A549 (cell line): ENCODE data around the gene KRT71. TPM values are rescaled to one million over a fixed set of nuclear protein-coding genes. Genes with fewer than 3 reads are reported as not detected.

ENCODE experiments used
- ATAC-seq, 2 experiments: fragments of 200-7000 bp in 1 of 2; fragments of >200 bp in 1 of 2; cut with Nextera tagmentation in 1 of 2; cut with Tn5 transposase in 1 of 2; 3 replicates each; pipeline versions ENCODE4 v1.8.0 to v1.9.1; 2018 to 2020; ENCODE audit warnings: mild to moderate bottlenecking in 1 of 2, moderate library complexity in 1 of 2
- CTCF ChIA-PET: fragments of 300-600 bp; sonication (Branson Sonifier 250); formaldehyde crosslinking; extraction: SDS; loops from one replicate; lab custom pipeline; 2021; ENCODE audit warnings: antibody characterized with exemption, inconsistent platforms; lab: Yijun Ruan, JAX
- POLR2A ChIA-PET: fragments of 350-600 bp; formaldehyde crosslinking; extraction: SDS; loops from one replicate; lab custom pipeline; 2021; ENCODE audit warnings: antibody characterized with exemption, inconsistent platforms; lab: Yijun Ruan, JAX
- DNase-seq, 2 experiments: peaks; one replicate each; pipeline versions ENCODE4 v3.0.0 to v3.0.0-alpha.2; 2011 to 2016; ENCODE audit warnings: low read depth in 1 of 2, low spot score in 1 of 2
- FAIRE-seq: peaks from 2 replicates; lab custom pipeline; 2011; peaks lifted over from hg19 to GRCh38; lab: Jason Lieb, UNC
- H3K27ac ChIP-seq, 2 experiments: fragments of >200 bp; sonication (Bioruptor Twin); formaldehyde crosslinking; 3 replicates each; pipeline ENCODE4 v1.5.1; 2016 to 2017
- H3K4me1 ChIP-seq: fragments of >200 bp; sonication (Bioruptor Twin); formaldehyde crosslinking; 3 replicates; pipeline ENCODE4 v1.6.1; 2016
- H3K4me2 ChIP-seq: fragments of >200 bp; sonication (Bioruptor Twin); formaldehyde crosslinking; 3 replicates; pipeline ENCODE4 v1.6.1; 2016
- H3K4me3 ChIP-seq: fragments of >200 bp; sonication (Bioruptor Twin); formaldehyde crosslinking; 3 replicates; pipeline ENCODE4 v1.5.1; 2016
- H3K9me3 ChIP-seq: fragments of >200 bp; sonication (Bioruptor Twin); formaldehyde crosslinking; 3 replicates; pipeline ENCODE4 v1.6.1; 2016
- BCL3 ChIP-seq: fragments of >200 bp; sonication (Bioruptor Twin); formaldehyde crosslinking; IDR thresholded peaks from 3 replicates; pipeline ENCODE4 v1.6.1; 2016
- CBX2 ChIP-seq: fragments of 200-600 bp; sonication (generic); IDR thresholded peaks from 2 replicates; pipeline ENCODE4 v1.6.1; 2016; ENCODE audit warnings: low read depth, mild to moderate bottlenecking, borderline replicate concordance
- CHD4 ChIP-seq: fragments of 200-600 bp; sonication (generic); IDR thresholded peaks from 2 replicates; pipeline ENCODE4 v1.6.1; 2016; ENCODE audit warnings: antibody characterized with exemption, mild to moderate bottlenecking, borderline replicate concordance
- EHMT2 ChIP-seq: fragments of 200-600 bp; sonication (generic); IDR thresholded peaks from 2 replicates; pipeline ENCODE4 v1.6.1; 2016; ENCODE audit warnings: antibody characterized with exemption, low read depth, mild to moderate bottlenecking, moderate library complexity
- FOSL2 ChIP-seq, 2 experiments: fragments of 450-650 bp in 1 of 2; fragments of >200 bp in 1 of 2; sonication (Bioruptor Twin) in 1 of 2; formaldehyde crosslinking; IDR thresholded peaks; 2 replicates each; pipeline versions ENCODE4 v1.5.0 to v1.6.1; 2016 to 2020; ENCODE audit warnings: mild to moderate bottlenecking in 1 of 2, moderate library complexity in 1 of 2
- GATA3 ChIP-seq: IDR thresholded peaks from 2 replicates; pipeline ENCODE4 v1.6.1; 2012; ENCODE audit warnings: borderline replicate concordance
- HDAC2 ChIP-seq: fragments of 200-600 bp; sonication (generic); IDR thresholded peaks from 2 replicates; pipeline ENCODE4 v1.6.1; 2016
- HES2 ChIP-seq: fragments of >200 bp; sonication (Bioruptor Twin); formaldehyde crosslinking; IDR thresholded peaks from 2 replicates; pipeline ENCODE4 v1.6.1; 2016
- HEYL ChIP-seq: fragments of 250-450 bp; sonication (Bioruptor Pico); IDR thresholded peaks from 2 replicates; pipeline ENCODE4 v1.8.0; 2021; ENCODE audit warnings: mild to moderate bottlenecking, moderate library complexity
- MAFK ChIP-seq: fragments of 450-650 bp; IDR thresholded peaks from 2 replicates; pipeline ENCODE4 v1.6.1; 2014; ENCODE audit not compliant: partially characterized antibody
- MAZ ChIP-seq: fragments of 150-350 bp; IDR thresholded peaks from 2 replicates; pipeline ENCODE4 v1.6.1; 2014; ENCODE audit warnings: antibody characterized with exemption, low read depth, low read length, borderline replicate concordance
- NFE2L2 ChIP-seq: fragments of 150-350 bp; conservative IDR thresholded peaks from 2 replicates; pipeline ENCODE4 v1.6.1; 2014; ENCODE audit warnings: low read length
- PBX3 ChIP-seq: IDR thresholded peaks from 2 replicates; pipeline ENCODE4 v1.6.1; 2012
- PHF8 ChIP-seq: fragments of 200-600 bp; sonication (generic); IDR thresholded peaks from 2 replicates; pipeline ENCODE4 v1.6.1; 2016; ENCODE audit warnings: low read depth, mild to moderate bottlenecking, antibody characterized with exemption, moderate library complexity, borderline replicate concordance
- POLR2AphosphoS2 ChIP-seq: conservative IDR thresholded peaks from 2 replicates; pipeline ENCODE4 v1.6.1; 2012; ENCODE audit warnings: low read length, improper control_type of control experiment, inconsistent platforms
- RAD21 ChIP-seq, 2 experiments: fragments of >200 bp in 1 of 2; sonication (Bioruptor Twin) in 1 of 2; formaldehyde crosslinking in 1 of 2; IDR thresholded peaks in 1 of 2; conservative IDR thresholded peaks in 1 of 2; 2 replicates in 1 of 2; 3 replicates in 1 of 2; pipeline ENCODE4 v1.6.1; 2012 to 2018; ENCODE audit warnings: inconsistent platforms in 1 of 2
- RCOR1 ChIP-seq: fragments of 150-350 bp; IDR thresholded peaks from 2 replicates; pipeline ENCODE4 v1.6.1; 2014; ENCODE audit warnings: antibody characterized with exemption, low read length, low read depth
- SMC3 ChIP-seq: fragments of >200 bp; sonication (Bioruptor Twin); formaldehyde crosslinking; IDR thresholded peaks from 3 replicates; pipeline ENCODE4 v1.6.1; 2018; ENCODE audit warnings: inconsistent platforms
- TFCP2L1 ChIP-seq: fragments of 250-450 bp; sonication (Bioruptor Pico); IDR thresholded peaks from 2 replicates; pipeline ENCODE4 v1.5.0; 2021; ENCODE audit warnings: mild to moderate bottlenecking
- USF2 ChIP-seq: fragments of 450-650 bp; IDR thresholded peaks from 2 replicates; pipeline ENCODE4 v1.6.1; 2014; ENCODE audit warnings: antibody characterized with exemption
- ZFP36 ChIP-seq: fragments of 450-650 bp; IDR thresholded peaks from 2 replicates; pipeline ENCODE4 v1.6.1; 2014; ENCODE audit warnings: borderline replicate concordance; ENCODE audit not compliant: partially characterized antibody
- WGBS: methylation state at CpG from one replicate; pipeline ENCODE4 v1.1.6; 2017; ENCODE audit errors: missing lambda C conversion rate; 5-methylcytosine and 5-hydroxymethylcytosine counted together
- polyA plus RNA-seq, 4 experiments: library from polyadenylated mRNA; depleted of rRNA in 3 of 4; stranded (reverse); fragments of >200 nt; fragmentation: RNase III in 1 of 4; extraction: RNeasy Plus Mini Kit Qiagen cat#74134 plus additional on column Dnase treatment in 1 of 4; gene quantifications; 2 replicates in 3 of 4; 3 replicates in 1 of 4; pipeline ENCODE4 v1.2.3, GENCODE V29; 2011 to 2017

The KRT71 gene
- polyA plus RNA-seq, 2 of the 4 experiments (the other 2 are of a cell fraction), result not detected

- H3K27ac ChIP-seq, result no peak overlapping the region
- no peak for FAIRE-seq
- no peak for DNase-seq
- no peak overlapping the region for H3K4me3 ChIP-seq
- 74% methylated on average over 3 of the region's 3 CpGs for WGBS
- H3K4me2 ChIP-seq, result no peak overlapping the region
- ChIA-PET POLR2A (no interaction called here), CTCF (interaction anchor here (1.0 to 3.6 kb wide), 7 partner anchors 12 to 346 kb away, joined by 3 to 14 read pairs (median 5); no protein-coding TSS in a partner anchor)
- peaks cover 22% of the 10 kb centered on the region for H3K4me1 ChIP-seq
- TF ChIP-seq HDAC2 (no peak), USF2 (no peak), NFE2L2 (no peak), ZFP36 (no peak)
- ATAC-seq, result no peak
- no peaks in the 10 kb centered on the region for H3K9me3 ChIP-seq
These were observed 33.6 kb downstream of the KRT71 start for GRCh38 chr12:52519387-52519703.

- TF ChIP-seq BCL3 (no peak), SMC3 (no peak), TFCP2L1 (CRISPR knock-in tag) (no peak), MAFK (no peak), FOSL2 (IDR thresholded peaks at IDR 0.05) (no peak), FOSL2 (CRISPR knock-in tag; IDR thresholded peaks at IDR 0.05) (no peak), PHF8 (no peak), RAD21 (conservative IDR thresholded peaks at IDR 0.05 in 1 of 2, IDR thresholded peaks at IDR 0.05 in 1 of 2) (no peak), HDAC2 (no peak), POLR2AphosphoS2 (no peak), CBX2 (no peak), RCOR1 (no peak), PBX3 (no peak), NFE2L2 (no peak), HES2 (no peak), MAZ (no peak), HEYL (CRISPR knock-in tag) (no peak), CHD4 (no peak), GATA3 (no peak), EHMT2 (no peak)
- H3K9me3 ChIP-seq, result no peaks in the 10 kb centered on the region
- FAIRE-seq (no peak), DNase-seq (no peak), ATAC-seq (no peak)
- H3K4me2 ChIP-seq, result no peak overlapping the region
- WGBS, result 71% methylated on average over 8 of the region's 8 CpGs
- POLR2A ChIA-PET, result no interaction called here
- peaks cover 22% of the 10 kb centered on the region for H3K4me1 ChIP-seq
- H3K27ac ChIP-seq, result no peak overlapping the region
- CTCF ChIA-PET, result interaction anchor here (0.6 to 3.6 kb wide), 5 partner anchors 12 to 495 kb away, joined by 3 to 14 read pairs (median 4); no protein-coding TSS in a partner anchor
- no peak overlapping the region for H3K4me3 ChIP-seq
These were observed 34.2 kb downstream of the KRT71 start for GRCh38 chr12:52518574-52519386.
